HepG2 (cell line): ENCODE measurements around the gene WDR37.

ENCODE experiments used
- AGO1 ChIP-seq: fragments of 200-400 bp; formaldehyde crosslinking; IDR thresholded peaks from 2 replicates; pipeline ENCODE4 v1.6.1; 2017; ENCODE audit warnings: mild to moderate bottlenecking, low read depth, low read length, moderate library complexity; ENCODE audit not compliant: poor library complexity, severe bottlenecking
- HNRNPLL ChIP-seq: fragments of 200-400 bp; formaldehyde crosslinking; IDR thresholded peaks from 2 replicates; pipeline ENCODE4 v1.6.1; 2017; ENCODE audit warnings: mild to moderate bottlenecking, low read depth, low read length; ENCODE audit not compliant: poor library complexity, severe bottlenecking
- NPAS2 ChIP-seq: sonication (generic); formaldehyde crosslinking; IDR thresholded peaks from 2 replicates; pipeline ENCODE4 v1.8.0; 2022; ENCODE audit warnings: mild to moderate bottlenecking, missing genetic modification reagents, borderline replicate concordance
- RFX1 ChIP-seq: fragments of 450-650 bp; IDR thresholded peaks from 2 replicates; pipeline ENCODE4 v1.6.1; 2017
- SIN3A ChIP-seq: IDR thresholded peaks from 2 replicates; pipeline ENCODE4 v1.6.1; 2011; ENCODE audit warnings: low read depth, mild to moderate bottlenecking, control low read depth, low read length, borderline replicate concordance
- SMARCC2 ChIP-seq: fragments of 450-650 bp; IDR thresholded peaks from 2 replicates; pipeline ENCODE4 v1.6.1; 2017; ENCODE audit warnings: antibody characterized with exemption, mild to moderate bottlenecking
- SUZ12 ChIP-seq: fragments of 150-350 bp; IDR thresholded peaks from 2 replicates; pipeline ENCODE4 v1.6.1; 2014; ENCODE audit warnings: low read depth, low read length
- USF2 ChIP-seq, 2 experiments: sonication (generic) in 1 of 2; formaldehyde crosslinking in 1 of 2; IDR thresholded peaks; 2 replicates each; pipeline versions ENCODE4 v1.5.1 to v1.6.1; 2011 to 2020; ENCODE audit warnings: borderline replicate concordance in 1 of 2, low read depth in 1 of 2, low read length in 1 of 2, mild to moderate bottlenecking in 1 of 2, missing genetic modification reagents in 1 of 2, moderate library complexity in 1 of 2
- ZFP41 ChIP-seq: sonication (generic); formaldehyde crosslinking; IDR thresholded peaks from 2 replicates; pipeline ENCODE4 v1.4.0; 2020; ENCODE audit warnings: mild to moderate bottlenecking, missing genetic modification reagents, borderline replicate concordance
- ZNF274 ChIP-seq: sonication (generic); formaldehyde crosslinking; IDR thresholded peaks from 2 replicates; pipeline ENCODE4 v1.5.1; 2020; ENCODE audit warnings: mild to moderate bottlenecking, missing genetic modification reagents
- ZNF766 ChIP-seq: sonication (generic); formaldehyde crosslinking; IDR thresholded peaks from 2 replicates; pipeline ENCODE4 v1.5.0; 2020; ENCODE audit warnings: missing genetic modification reagents, borderline replicate concordance
- TF ChIP-seq, protein P1 (sequence below): sonication (generic); formaldehyde crosslinking; IDR thresholded peaks from 2 replicates; pipeline ENCODE4 v1.8.1; 2023; ENCODE audit warnings: mild to moderate bottlenecking, missing genetic modification reagents

GRCh38 chr10:1033601-1034000 lies 22.6 kb upstream of the WDR37 start:
- TF ChIP-seq NPAS2 (CRISPR knock-in tag) (no peak), USF2 (IDR thresholded peaks at IDR 0.05; ENCODE audit: low read depth, low read length) (no peak), USF2 (CRISPR knock-in tag; IDR thresholded peaks at IDR 0.05; ENCODE audit: borderline replicate concordance) (no peak), AGO1 (no peak), ZNF766 (no peak), ZNF274 (CRISPR knock-in tag) (no peak), ZFP41 (CRISPR knock-in tag) (no peak), RFX1 (no peak), HNRNPLL (no peak), SMARCC2 (no peak), SUZ12 (no peak), SIN3A (no peak)
- TF ChIP-seq, protein P1, sequence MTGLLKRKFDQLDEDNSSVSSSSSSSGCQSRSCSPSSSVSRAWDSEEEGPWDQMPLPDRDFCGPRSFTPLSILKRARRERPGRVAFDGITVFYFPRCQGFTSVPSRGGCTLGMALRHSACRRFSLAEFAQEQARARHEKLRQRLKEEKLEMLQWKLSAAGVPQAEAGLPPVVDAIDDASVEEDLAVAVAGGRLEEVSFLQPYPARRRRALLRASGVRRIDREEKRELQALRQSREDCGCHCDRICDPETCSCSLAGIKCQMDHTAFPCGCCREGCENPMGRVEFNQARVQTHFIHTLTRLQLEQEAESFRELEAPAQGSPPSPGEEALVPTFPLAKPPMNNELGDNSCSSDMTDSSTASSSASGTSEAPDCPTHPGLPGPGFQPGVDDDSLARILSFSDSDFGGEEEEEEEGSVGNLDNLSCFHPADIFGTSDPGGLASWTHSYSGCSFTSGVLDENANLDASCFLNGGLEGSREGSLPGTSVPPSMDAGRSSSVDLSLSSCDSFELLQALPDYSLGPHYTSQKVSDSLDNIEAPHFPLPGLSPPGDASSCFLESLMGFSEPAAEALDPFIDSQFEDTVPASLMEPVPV (CRISPR knock-in tag), result no peak
